HuH-7 (cell line): ENCODE results near the gene LEMD1.
"Not testable (repeated sequence)": the region's sequence is repeated elsewhere in the genome, so short reads cannot be mapped to it uniquely, and the experiment has no call there.

Experiments
- DNase-seq: peaks from one replicate; pipeline ENCODE4 v3.0.0; 2011; ENCODE audit warnings: low spot score

LEMD1 gene

GRCh38 chr1:205379056-205379455 is 42.8 kb downstream of the LEMD1 start:
- DNase-seq, result no peak

GRCh38 chr1:205377355-205377754 is 44.5 kb downstream of the LEMD1 start:
- no peak for DNase-seq

GRCh38 chr1:205376739-205377138 is 45.1 kb downstream of the LEMD1 start:
- no peak for DNase-seq

- DNase-seq, result no peak
These were observed 45.9 kb downstream of the LEMD1 start for GRCh38 chr1:205375835-205376545.

- DNase-seq, result no peak
These were observed 47.4 kb downstream of the LEMD1 start for GRCh38 chr1:205374210-205375078.

- DNase-seq, result no peak
These were observed 48.1 kb downstream of the LEMD1 start for GRCh38 chr1:205373798-205374175.

- DNase-seq, result no peak
These were observed 48.6 kb downstream of the LEMD1 start for GRCh38 chr1:205373022-205373797.

- no peak for DNase-seq
These were observed 49.8 kb downstream of the LEMD1 start for GRCh38 chr1:205371871-205372660.

- DNase-seq, result no peak
These were observed 51.1 kb downstream of the LEMD1 start for GRCh38 chr1:205370780-205371179.

GRCh38 chr1:205369701-205370123 is 52.1 kb downstream of the LEMD1 start:
- DNase-seq, result no peak

GRCh38 chr1:205368478-205368877 is 53.4 kb downstream of the LEMD1 start:
- no peak for DNase-seq

- DNase-seq, result no peak
These were observed 55.9 kb downstream of the LEMD1 start for GRCh38 chr1:205365945-205366463.

GRCh38 chr1:205365086-205365485 is 56.8 kb downstream of the LEMD1 start:
- DNase-seq, result not testable (repeated sequence)

- DNase-seq, result no peak
These were observed 61.0 kb downstream of the LEMD1 start for GRCh38 chr1:205360891-205361290.

GRCh38 chr1:205359771-205360565 is 61.9 kb downstream of the LEMD1 start:
- DNase-seq, result no peak

GRCh38 chr1:205358579-205358978 is 63.3 kb downstream of the LEMD1 start:
- no peak for DNase-seq

- no peak for DNase-seq
These were observed 64.3 kb downstream of the LEMD1 start for GRCh38 chr1:205357567-205357966.

- DNase-seq, result no peak
These were observed 65.3 kb downstream of the LEMD1 start, which contains the start of gene KLHDC8A for GRCh38 chr1:205356440-205357139. Gene KLHDC8A (minus strand): TSS chr1:205356922. CDS start chr1:205343604, 13,318 bp downstream.

GRCh38 chr1:205355075-205355453 is 66.8 kb downstream of the LEMD1 start:
- DNase-seq, result no peak
